ENCODE results near the gene EDAR. TPM values are rescaled to one million over a fixed set of nuclear protein-coding genes. Genes with fewer than 3 reads are reported as not detected.

The EDAR gene
- total RNA-seq, 2 donors from 2014 or later, result not detected

GRCh38 chr2:108854484-108854883 is 134.5 kb downstream of the EDAR start:
- no peak overlapping the region for H3K27ac Mint-ChIP-seq
- ATAC-seq (no peak), DNase-seq (ENCODE audit: low spot score) (no peak)
- no peak overlapping the region for H3K4me3 Mint-ChIP-seq
- H3K27me3 Mint-ChIP-seq, result no peaks in the 10 kb centered on the region
- H3K36me3 Mint-ChIP-seq, result no peaks in the 10 kb centered on the region
- H3K9me3 Mint-ChIP-seq, result no peaks in the 10 kb centered on the region
- H3K4me1 Mint-ChIP-seq (ENCODE audit: low read depth in 2 of 2), result no peaks in the 10 kb centered on the region

- H3K36me3 Mint-ChIP-seq, result no peaks in the 10 kb centered on the region
- no peak for ATAC-seq
- no peaks in the 10 kb centered on the region for H3K9me3 Mint-ChIP-seq
- no peaks in the 10 kb centered on the region for H3K27me3 Mint-ChIP-seq
- no peak overlapping the region for H3K27ac Mint-ChIP-seq
- H3K4me1 Mint-ChIP-seq (ENCODE audit: low read depth in 2 of 2), result no peaks in the 10 kb centered on the region
- no peak overlapping the region for H3K4me3 Mint-ChIP-seq
- DNase-seq (ENCODE audit: low spot score), result no peak
Measured at GRCh38 chr2:108853421-108853820, 135.6 kb downstream of the EDAR start.

GRCh38 chr2:108852375-108852774 is 136.6 kb downstream of the EDAR start:
- no peaks in the 10 kb centered on the region for H3K36me3 Mint-ChIP-seq
- DNase-seq (ENCODE audit: low spot score) (no peak), ATAC-seq (no peak)
- H3K9me3 Mint-ChIP-seq, result no peaks in the 10 kb centered on the region
- H3K4me3 Mint-ChIP-seq, result no peak overlapping the region
- H3K4me1 Mint-ChIP-seq (ENCODE audit: low read depth in 2 of 2), result no peaks in the 10 kb centered on the region
- no peaks in the 10 kb centered on the region for H3K27me3 Mint-ChIP-seq
- no peak overlapping the region for H3K27ac Mint-ChIP-seq

GRCh38 chr2:108847000-108847399 is 142.0 kb downstream of the EDAR start:
- no peak overlapping the region for H3K27ac Mint-ChIP-seq
- no peaks in the 10 kb centered on the region for H3K27me3 Mint-ChIP-seq
- ATAC-seq (no peak), DNase-seq (ENCODE audit: low spot score) (no peak)
- no peaks in the 10 kb centered on the region for H3K9me3 Mint-ChIP-seq
- no peak overlapping the region for H3K4me3 Mint-ChIP-seq
- H3K36me3 Mint-ChIP-seq, result peaks cover 11% of the 10 kb centered on the region
- H3K4me1 Mint-ChIP-seq (ENCODE audit: low read depth in 2 of 2), result no peaks in the 10 kb centered on the region

GRCh38 chr2:108845923-108846322 is 143.1 kb downstream of the EDAR start:
- H3K9me3 Mint-ChIP-seq, result no peaks in the 10 kb centered on the region
- H3K36me3 Mint-ChIP-seq, result peaks cover 17% of the 10 kb centered on the region
- ATAC-seq, result no peak
- H3K4me3 Mint-ChIP-seq, result no peak overlapping the region
- no peaks in the 10 kb centered on the region for H3K27me3 Mint-ChIP-seq
- H3K4me1 Mint-ChIP-seq (ENCODE audit: low read depth in 2 of 2), result no peaks in the 10 kb centered on the region
- no peak overlapping the region for H3K27ac Mint-ChIP-seq
- DNase-seq (ENCODE audit: low spot score), result no peak

Other genes starting within 250 kb of the EDAR start
- gene CCDC138, start 202.4 kb downstream of the EDAR start, total RNA-seq, result 10 to 100 TPM in 1 of 2 donors, 1 to 10 TPM in 1; 7.7 to 15.8 TPM
- gene SH3RF3, start 140.0 kb upstream of the EDAR start, total RNA-seq, result under 1 TPM in 1 of 2 donors, not detected in 1; 0.05 TPM